ENCODE measurements around the gene OR5D13.

The OR5D13 gene
- total RNA-seq, result 0 reads per million in 2 donors

GRCh38 chr11:55773138-55773537 is at the start of gene OR5D13:
Gene OR5D13 (plus strand): TSS chr11:55773438. CDS start chr11:55773438, 0 bp downstream.
- no peak for DNase-seq

GRCh38 chr11:55726715-55727324 is 46.4 kb upstream of the OR5D13 start:
- DNase-seq, result no peak

GRCh38 chr11:55732936-55733335 is 40.3 kb upstream of the OR5D13 start:
- no peak for DNase-seq

- no peak for DNase-seq
These were observed 18.4 kb downstream of the OR5D13 start for GRCh38 chr11:55791606-55792005.

GRCh38 chr11:55793321-55793720 is 20.1 kb downstream of the OR5D13 start:
- no peak for DNase-seq

GRCh38 chr11:55795256-55795655 is 22.0 kb downstream of the OR5D13 start, which contains the start of gene OR5D14:
Gene OR5D14 (plus strand): TSS chr11:55795556. CDS start chr11:55795556, 0 bp downstream.
- no peak for DNase-seq

- no peak for DNase-seq
These were observed 33.0 kb downstream of the OR5D13 start for GRCh38 chr11:55806248-55806647.

GRCh38 chr11:55811067-55811466 is 37.8 kb downstream of the OR5D13 start, which contains the start of gene OR5L1:
Gene OR5L1 (plus strand): TSS chr11:55811367. CDS start chr11:55811467, 100 bp downstream.
- DNase-seq, result no peak

- no peak for DNase-seq
These were observed 46.1 kb downstream of the OR5D13 start, which contains the start of gene OR5D18 for GRCh38 chr11:55819330-55819729. Gene OR5D18 (plus strand): TSS chr11:55819630. CDS start chr11:55819630, 0 bp downstream.

Data from T-helper 9 cell (primary cell).